GM19240 (cell line): ENCODE data around the gene TMEM254.
"Not testable (repeated sequence)": the region's sequence is repeated elsewhere in the genome, so short reads cannot be mapped to it uniquely, and the experiment has no call there.

Experiments
- DNase-seq: peaks from one replicate; pipeline ENCODE4 v3.0.0; 2011; ENCODE audit warnings: low spot score; ENCODE audit not compliant: insufficient read length

The TMEM254 gene

DNA sequence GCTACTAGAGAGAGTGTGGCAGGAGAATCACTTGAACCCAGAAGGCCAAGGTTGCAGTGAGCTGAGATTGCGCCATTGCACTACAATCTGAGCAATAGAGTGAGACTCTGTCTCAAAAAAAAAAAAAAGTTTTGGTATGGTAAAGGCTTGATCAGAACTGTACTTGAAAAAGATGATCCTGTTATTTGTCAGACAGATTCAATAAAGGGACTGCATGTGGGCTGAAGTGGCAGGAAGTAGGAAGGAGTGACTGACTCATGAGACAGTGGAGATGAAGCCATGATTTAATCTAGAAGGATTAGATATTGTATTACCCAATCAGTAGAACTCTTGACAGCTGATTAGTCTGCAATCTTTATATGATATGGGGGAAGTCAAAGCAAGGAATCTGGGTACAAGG lies 2.7 kb upstream of the TMEM254 start:
- no peak for DNase-seq

DNA sequence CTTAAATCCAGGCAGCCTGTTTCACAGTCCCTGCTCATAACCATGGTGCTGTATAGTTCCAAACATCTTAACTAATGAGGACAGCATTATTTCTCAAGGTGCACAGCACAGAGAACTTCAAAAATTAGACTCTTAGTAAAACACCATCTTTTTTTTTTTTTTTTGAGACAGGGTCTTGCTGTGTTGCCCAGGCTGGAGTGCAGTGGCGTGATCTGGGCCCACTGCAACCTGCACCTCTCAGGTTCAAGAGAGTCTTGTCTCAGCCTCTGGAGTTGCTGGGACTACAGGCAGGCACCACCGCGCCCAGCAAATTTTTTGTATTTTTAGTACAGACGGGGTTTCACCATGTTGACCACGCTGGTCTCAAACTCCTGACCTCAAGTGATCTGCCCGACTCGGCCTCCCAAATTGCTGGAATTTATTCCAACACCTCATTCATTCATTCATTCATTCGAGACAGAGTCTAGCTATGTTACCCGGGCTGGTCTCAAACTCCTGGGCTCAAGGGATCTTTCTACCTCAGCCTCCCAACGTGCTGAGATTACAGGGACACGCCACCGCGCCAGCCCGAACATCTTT lies 507 bp upstream of the TMEM254 start:
- DNase-seq: no peak

DNA sequence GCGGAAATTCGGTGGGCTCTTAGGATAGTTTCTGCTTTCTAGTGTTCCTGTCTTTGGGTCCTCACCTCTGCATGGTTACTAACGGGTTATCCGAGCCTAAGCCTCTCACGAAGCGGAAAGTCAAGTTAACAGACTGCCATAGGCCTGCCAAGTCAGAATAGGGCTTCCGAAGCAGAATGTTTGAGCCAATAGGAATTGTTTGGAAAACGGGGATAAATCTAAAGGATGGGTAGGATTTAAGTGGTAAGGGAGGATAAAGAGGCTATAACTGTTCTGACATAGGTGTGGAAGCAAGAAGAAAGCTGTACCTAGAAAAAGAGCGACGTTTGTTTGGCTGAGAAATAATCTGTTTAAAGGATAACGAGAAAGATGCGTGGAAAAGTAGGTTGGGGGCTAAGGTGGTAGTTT lies 851 bp downstream of the TMEM254 start:
- no peak for DNase-seq

DNA sequence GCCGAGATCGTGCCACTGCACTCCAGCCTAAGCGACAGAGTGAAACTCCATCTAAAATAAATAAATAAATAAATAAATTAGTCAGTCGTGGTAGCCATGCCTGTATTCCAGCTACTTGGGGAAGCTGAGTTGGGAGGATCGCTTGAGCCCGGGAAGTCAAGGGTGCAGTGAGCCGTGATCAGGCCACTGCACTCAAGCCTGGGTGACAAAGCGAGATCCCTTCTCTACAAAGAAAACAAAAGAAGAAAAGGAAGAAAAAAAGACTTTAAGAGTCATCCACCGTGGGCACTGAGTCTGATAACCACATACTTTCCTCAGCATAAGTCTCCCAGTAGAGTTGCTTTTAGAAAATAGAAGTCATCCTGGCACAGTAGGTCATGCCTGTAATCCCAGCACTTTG lies 2.6 kb downstream of the TMEM254 start:
- DNase-seq: no peak

DNA sequence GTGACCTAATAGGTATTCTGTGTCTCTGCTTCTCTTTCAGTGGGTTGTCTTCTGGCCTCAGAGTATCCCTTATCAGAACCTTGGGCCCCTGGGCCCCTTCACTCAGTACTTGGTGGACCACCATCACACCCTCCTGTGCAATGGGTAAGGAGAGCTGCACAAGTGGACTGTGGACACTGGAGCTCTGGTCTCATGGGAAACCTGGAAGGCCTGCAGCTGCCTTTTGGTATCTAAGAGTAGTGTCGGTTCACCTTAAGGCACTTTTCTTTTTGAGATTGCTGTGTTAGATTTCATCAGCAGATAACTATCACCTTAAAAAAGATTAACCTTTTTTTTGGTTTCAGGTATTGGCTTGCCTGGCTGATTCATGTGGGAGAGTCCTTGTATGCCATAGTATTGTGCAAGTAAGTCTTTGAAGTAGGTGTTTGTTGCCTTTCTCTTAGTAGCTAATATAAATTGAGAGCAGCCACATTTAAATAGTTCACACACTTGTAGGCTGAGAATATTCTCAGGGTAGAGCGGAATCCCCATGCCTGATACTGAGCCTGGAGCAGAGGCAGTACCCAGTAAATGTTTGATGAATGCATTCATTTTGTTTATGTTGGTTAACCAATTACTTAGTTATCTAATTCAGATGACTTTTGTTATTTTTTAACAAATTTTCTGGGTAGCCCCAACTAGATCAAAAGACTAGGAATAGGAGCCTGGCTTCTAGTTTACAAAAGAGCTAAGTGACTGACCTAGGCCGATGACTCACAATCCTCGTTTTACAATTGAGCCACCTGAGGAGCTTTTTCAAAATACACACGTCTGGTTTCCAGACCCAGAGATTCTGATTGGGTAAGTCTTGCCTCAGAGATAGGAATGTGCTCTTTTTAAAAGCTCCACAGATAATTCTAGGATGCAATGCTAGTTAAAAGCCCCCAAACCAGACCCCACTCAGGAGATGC lies 3.6 kb downstream of the TMEM254 start:
- DNase-seq: no peak

DNA sequence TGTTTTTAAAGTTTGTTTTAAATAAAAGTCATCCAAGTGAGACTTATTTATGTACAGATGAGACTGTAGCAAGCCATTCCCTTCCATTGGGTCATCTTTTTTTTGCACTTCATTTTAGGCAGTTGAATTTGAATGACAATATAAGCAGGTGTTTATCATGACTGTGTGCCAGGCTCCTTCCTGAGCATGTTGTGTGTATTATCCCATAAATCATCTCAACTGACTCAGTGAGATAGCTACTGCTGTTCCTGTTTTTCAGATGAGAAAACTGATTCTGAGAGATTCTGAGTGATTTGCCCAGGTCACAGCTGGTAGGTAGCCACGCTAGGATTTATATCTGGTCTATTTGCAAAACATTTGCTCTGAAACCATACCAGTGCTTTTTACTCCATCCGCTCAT lies 11.7 kb downstream of the TMEM254 start:
- no peak for DNase-seq

DNA sequence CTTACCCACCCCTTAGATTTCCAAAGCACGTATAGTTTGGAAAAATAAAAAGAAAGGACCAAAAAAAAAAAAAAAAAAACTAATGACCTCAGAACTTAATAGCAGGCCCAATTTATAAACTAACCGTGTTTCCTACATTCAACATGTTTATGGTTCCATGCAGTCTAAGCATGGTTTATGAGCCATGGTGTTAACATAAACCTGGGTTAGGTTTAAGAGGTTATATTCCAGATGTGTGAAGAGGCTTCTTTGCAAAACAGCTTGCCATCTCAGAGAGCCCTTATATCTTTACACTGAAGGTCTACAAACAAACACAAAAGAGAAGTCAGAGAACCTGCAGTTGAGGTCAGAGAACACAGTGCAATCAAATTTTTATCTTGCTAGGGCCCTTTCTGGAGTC lies 15.8 kb downstream of the TMEM254 start:
- no peak for DNase-seq

DNA sequence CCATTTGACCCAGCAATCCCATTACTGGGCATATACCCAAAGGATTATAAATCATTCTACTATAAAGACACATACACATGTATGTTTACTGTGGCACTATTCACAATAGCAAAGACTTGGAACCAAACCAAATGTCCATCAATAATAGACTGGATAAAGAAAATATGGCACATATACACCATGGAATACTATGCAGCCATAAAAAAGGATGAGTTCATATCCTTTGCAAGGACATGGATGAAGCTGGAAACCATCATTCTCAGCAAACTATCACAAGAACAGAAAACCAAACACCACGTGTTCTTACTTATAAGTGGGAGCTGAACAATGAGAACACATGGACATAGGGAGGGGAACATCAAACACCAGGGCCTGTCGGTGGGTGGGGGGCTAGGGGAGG lies 19.8 kb downstream of the TMEM254 start:
- not testable (repeated sequence) for DNase-seq

DNA sequence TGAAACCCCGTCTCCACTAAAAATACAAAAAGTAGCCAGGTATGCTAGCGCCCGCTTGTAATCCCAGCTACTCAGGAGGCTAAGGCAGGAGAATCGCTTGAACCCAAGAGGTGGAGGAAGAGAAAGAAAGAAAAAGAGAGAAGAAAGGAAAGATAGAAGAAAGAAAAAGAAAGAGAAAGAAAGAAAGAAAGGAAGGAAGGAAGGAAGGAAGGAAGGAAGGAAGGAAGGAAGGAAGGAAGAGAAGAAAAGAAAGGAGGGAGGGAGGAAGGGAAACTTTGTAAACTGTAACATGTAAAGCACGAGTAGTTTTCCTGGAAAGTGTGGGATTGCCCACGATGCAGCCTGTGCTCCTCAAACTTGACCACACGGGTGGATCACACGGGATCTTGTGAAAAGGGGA lies 20.8 kb downstream of the TMEM254 start:
- not testable (repeated sequence) for DNase-seq

DNA sequence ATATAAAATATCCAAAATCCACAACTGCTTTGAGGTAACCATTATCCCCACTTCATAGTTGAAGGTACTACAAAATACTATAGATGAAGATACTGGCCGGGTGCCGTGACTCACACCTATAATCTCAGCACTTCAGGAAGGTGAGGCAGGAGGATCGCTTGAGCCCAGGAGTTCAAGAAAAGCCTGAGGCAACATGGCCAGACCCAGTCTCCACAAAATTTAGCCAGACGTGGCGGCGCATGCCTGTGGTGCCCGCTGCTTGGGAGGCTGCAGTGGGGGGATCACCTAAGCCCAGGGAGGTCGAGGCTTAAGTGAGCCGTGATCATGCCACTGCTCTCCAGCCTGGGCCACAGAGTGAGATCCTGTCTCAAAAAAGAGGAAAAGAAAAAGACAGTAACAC lies 21.7 kb downstream of the TMEM254 start:
- no peak for DNase-seq

DNA sequence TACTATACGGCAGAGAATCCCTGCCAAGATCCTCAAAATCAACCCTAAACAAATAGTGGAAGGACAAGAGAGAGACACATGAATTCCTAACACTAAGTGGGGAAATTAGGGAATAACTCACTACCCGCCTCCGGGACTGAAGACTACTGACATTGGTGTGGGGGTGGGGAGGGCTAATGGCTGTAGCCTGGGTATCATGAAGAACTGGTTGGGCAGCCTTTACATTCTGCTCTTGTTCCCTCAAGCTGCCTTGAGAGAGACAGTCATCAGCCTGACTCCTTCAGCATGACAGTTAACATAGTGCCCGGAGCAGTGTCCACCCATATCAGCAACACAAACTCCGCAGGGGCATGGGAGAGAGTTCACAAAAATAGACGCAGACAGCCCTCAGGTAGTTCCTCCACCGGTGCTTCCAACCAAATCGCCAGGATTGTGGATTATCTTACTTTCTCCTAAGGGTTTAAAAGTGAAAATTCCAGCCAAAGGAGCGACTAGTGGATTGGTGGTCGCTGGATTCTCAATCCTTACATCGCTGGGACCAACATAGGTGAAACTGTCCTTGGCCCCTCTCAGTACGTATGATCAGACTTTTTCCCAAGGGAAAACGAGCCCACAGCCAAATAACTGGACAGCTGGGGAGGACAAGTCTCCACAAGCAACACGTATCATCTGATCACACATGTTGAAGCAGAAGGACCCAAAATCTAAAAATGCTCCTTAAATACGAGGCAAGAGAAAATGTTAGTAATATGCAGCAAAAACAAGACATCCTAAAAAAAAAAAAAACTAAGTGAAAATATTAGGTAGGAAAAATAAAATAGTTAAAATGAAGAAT lies 22.6 kb downstream of the TMEM254 start:
- DNase-seq: no peak

DNA sequence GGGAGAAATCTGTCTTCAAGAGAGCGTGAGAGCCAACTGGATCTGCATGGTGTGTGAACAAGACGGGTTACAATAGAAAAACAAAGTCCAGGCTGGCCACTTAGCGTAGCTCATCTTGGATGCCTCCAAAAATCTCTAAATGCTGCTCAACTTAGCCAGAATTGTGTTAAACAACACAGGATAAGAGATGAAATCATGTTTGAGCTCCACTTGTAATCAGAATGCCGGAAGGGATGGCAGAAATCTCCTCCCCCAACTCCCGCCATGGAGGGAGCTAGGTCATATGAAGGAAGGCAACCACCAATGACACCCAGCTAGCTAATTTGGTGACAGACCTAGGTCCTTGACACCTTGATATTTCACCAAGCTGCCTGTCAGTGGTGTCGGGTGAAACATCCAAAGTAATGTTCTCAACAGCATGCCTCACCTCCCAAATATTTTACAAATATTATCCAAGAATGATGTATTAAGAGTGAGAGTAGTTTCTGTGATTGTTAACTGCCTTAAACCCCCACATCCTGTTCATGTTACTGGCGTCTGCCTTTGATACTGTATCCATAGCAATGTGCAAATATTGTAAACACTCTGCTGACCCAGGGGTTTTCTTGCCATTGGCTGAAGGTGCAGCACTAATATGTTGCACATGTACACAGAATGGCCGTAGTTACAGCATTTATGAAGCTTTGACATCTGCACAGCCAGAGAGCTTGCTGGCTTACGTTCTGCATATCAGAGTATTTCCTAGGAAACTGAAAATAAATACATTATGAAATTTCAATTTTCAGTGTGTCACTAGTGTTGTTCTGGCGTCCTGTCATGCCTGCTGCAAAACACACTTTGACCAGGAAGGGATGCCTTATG lies 25.8 kb downstream of the TMEM254 start:
- no peak for DNase-seq

DNA sequence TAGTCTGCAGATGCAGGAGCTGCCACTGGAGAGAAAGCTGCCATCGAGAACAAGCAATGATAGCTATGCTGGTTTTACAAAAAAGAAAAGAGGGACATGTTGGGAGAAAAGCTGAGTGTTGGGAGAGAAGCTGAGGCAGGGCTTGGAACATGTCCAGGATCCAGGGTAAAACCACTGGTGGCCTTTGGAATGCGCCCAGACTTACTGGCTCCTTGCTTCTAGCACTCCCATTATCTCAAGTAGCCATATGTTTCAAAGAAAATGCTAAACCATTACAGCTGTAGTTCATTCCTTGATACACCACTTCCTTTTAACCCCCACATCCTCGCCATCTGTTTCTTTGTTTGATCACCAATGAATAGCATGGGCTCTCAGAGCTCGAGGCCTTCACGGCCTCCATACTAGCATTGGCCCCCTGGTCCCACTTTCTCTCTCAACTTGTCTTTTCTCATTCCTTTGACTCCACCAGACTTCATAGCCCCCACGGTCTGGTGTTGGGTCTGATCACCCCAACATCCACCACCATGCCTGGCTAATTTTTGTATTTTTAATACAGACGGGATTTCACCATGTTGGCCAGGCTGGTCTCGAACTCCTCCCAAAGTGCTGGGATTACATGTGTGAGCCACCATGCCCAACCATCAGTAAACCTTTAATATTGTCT lies 30.2 kb downstream of the TMEM254 start:
- DNase-seq: no peak

DNA sequence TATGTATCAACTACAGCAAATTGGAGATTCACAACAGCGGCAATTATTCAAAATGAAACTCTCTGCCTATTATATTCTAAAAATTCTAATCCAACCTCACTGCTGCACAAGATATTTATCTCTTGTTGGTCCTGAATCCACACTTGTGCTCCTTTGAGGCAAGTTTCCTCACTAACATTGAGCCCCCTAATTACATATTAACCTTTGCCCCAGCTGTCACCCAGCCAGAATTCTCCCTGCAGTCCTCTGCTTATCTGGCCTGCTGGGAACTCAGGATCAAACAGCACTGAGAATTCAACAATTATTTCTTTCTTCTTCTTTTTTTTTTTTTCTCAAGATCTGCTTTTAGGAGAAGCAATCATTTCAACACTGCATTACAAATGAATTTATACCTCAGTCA lies 32.5 kb downstream of the TMEM254 start:
- no peak for DNase-seq

DNA sequence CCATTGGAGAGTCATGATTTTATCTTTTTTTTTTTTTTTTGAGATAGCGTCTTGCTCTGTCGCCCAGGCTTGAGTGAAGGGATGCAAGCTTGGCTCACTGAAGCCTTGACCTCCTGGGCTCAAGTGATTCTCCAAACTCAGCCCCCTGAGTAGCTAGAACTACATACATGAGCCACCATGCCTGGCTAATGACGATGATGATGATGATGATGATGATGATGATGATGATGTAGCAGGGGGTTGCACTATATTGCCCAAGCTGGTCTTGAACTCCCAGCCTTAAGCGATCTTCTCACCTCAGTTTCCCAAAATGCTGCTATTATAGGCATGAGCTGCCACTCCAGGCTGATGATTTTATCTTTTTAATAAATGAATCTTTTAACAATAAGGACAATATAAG lies 40.2 kb downstream of the TMEM254 start:
- DNase-seq: no peak

DNA sequence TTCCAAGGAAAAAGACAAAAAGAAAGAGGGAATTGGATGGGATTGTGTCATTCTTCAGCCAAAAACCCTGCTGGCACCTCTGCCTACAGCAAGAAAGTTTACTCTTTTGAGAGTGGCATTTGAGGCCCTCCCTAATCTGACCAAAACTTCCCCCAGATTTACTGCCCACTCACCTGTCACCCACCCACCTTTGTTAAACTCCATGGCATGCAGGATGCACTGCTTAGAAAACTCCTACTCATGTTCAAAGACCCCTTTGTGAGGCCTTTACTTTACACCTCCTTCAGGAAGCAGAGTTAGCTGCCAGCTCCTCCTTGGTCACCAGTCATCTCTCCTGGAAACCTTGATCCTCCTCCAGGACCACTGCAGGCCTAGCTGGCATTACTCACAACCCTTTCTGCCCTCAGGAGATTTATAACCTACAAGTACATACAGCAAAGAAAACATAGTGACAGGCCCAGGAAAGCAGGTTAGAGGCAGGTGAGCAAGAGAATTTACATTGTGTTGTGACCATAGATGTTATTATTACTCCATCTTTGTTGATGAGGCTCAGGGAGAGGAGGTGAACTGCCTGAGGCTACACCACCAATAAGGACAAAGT lies 43.7 kb downstream of the TMEM254 start:
- DNase-seq: no peak

DNA sequence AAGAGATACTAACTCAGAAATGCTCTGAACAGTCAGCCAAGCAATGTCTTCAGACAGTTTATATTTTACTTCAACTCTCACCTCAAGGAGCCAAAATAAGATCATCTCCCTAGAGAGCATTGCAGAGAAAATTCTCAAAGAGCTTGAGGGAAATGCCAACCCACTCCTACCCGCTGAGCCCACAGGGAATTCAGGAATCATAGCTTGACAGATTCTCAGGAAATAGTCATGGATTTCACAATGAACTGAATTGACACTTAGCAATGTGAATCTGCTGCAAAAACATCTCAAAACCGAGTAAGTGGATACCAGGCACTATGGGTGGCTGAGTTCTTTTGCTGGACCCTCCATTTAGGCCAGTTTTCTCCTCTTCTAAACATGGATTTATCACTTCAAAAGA lies 44.3 kb downstream of the TMEM254 start:
- no peak for DNase-seq

DNA sequence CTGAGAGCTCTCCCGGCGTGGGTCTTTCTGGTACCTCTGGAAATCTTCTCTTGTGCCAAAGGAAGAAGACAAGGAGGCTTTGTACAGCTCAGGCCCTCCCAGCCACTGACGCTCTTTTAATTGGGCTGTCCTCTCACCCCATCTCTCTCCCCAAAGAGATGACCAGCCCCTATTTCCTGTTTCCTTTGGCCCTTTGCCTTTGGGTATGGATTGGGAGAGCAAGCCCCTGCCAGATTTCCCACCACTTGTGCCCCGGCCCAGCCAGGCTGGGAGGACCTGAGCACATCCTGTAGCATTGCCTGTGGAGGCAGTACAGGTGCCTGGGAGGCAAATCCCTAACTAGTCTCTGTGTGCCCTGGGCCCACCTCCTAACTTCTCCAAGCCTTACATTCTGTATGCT lies 48.4 kb downstream of the TMEM254 start:
- DNase-seq: no peak

DNA sequence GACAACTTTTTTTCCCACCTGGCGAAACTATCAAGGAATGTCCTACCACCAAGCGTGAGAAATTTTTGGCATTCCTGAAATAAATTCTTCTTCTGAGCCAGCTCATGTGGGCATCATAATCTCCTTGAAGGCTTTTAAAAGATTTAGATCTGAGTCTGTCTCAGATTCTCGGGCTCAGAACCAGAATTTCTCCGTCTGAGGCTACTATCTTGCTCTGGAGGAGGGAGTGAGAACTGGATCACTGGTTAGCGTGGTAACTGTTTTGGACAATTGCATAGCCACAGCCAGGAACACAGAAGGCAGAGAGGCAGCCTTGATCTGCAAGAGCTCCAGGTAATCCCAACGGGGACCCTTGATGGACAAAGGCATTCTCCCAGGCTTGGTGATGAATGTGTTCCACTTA lies 53.0 kb downstream of the TMEM254 start:
- DNase-seq: no peak
